Stimulated activated CD4-positive, alpha-beta T cell treated with anti-CD3 and anti-CD28 coated beads, TNF-alpha, amount 100 ng/mL, for 1 hour (primary cell): Measurements from ENCODE around the gene FOXO1.

Experiments used
- DNase-seq, 3 donors: peaks; one replicate each; pipeline ENCODE4 v3.0.0-alpha.2; 2020; ENCODE audit warnings: low read depth in 3 of 3, low spot score in 1 of 3

The FOXO1 gene

GRCh38 chr13:40582531-40582930 lies 83.9 kb downstream of the FOXO1 start:
- no peak for DNase-seq

DNA sequence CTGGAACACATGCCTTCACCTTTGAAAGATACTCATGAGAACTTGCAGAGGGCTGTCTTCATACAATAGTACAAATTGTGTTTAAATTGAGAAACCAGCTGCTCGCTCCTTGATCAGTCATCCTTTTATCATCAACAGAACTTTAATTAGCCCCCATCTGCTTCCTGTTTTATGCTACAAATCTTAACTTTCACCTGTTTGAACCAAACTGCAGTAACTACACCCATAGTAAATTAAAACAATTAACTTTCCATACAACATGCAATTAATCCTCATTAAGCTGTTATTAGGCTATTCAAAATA lies 85.2 kb downstream of the FOXO1 start:
- DNase-seq, result no peak

- DNase-seq, result no peak
Observed at GRCh38 chr13:40580566-40581276, 85.7 kb downstream of the FOXO1 start.

GRCh38 chr13:40579535-40579934 lies 86.9 kb downstream of the FOXO1 start:
- no peak for DNase-seq

DNA sequence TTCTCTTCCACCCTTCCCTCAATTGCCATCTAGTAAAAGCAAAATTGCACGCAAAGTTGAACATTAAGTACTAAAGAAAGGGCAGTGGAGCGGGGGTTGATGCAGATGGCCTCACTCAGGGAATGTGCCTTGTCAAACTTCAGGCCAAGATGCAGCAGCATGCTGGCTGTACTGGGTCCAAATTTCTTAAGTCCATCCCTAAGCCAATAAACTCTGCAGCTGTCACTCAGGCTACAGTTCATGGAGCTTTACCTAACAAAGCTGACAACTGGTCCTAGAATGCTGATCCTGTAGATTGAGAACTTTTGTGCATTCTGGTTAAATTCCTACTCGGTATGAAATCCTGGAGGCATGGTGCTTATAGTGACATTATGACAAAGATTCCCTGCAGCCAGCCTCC lies 88.4 kb downstream of the FOXO1 start:
- no peak for DNase-seq

- no peak for DNase-seq
Observed at GRCh38 chr13:40576369-40576768, 90.1 kb downstream of the FOXO1 start.

DNA sequence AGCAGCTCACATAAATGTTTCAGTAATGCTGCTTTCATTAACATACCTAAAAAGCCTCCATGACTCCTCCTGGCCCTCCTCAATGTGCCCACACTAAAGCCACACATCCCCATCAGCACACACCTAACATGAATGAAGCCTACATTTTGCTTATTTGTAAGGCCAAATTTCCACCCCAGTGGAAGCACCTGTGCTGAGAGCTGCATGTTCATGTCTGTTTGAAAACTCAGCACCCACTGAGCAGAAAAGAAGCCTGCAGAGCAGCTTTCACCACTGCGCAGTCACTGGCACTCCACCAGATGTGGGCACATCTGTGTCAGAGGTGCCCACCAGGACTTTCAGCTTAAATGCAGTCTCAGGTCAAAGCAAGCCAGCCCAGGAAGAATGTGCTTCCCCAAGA lies 93.5 kb downstream of the FOXO1 start:
- DNase-seq, result no peak

GRCh38 chr13:40571338-40571963 lies 95.0 kb downstream of the FOXO1 start:
- no peak for DNase-seq

DNA sequence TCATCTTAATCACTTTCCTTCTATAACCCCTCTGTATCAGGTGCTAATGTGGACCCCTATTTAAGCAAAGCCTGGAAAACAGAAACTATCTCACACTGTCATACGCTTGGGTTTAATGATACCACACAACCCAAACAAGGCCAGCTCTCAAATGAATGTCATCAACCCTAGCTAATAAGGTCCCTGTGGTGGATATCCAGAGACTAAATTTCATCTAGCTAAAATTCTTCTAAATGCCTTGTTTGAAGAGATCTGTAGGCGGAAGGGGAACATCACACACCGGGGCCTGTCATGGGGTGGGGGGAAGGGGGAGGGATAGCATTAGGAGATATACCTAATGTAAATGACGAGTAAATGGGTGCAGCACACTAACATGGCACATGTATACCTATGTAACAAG lies 95.5 kb downstream of the FOXO1 start:
- DNase-seq, result no peak

DNA sequence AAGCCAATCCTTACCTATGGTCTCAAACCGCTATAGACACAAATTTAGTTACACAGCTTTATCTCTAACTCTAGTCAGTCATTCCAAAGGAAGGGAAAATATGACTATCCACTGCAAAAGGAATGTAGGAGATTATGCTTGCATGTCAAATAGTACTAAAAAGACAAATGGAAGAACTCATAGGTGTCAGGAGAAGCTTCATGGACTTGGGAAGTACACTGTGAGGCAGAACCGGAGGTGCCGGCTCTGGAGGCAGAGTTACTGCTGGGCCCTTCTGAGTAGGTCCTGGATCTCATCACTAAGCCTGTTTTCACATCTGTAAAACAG lies 97.5 kb downstream of the FOXO1 start:
- DNase-seq, result no peak

- no peak for DNase-seq
Observed at GRCh38 chr13:40568246-40569023, 98.0 kb downstream of the FOXO1 start.

- DNase-seq, result no peak
Observed at GRCh38 chr13:40566811-40567210, 99.6 kb downstream of the FOXO1 start.

GRCh38 chr13:40565282-40566148 lies 100.9 kb downstream of the FOXO1 start:
- no peak for DNase-seq

GRCh38 chr13:40564342-40565001 lies 102.0 kb downstream of the FOXO1 start:
- no peak for DNase-seq

DNA sequence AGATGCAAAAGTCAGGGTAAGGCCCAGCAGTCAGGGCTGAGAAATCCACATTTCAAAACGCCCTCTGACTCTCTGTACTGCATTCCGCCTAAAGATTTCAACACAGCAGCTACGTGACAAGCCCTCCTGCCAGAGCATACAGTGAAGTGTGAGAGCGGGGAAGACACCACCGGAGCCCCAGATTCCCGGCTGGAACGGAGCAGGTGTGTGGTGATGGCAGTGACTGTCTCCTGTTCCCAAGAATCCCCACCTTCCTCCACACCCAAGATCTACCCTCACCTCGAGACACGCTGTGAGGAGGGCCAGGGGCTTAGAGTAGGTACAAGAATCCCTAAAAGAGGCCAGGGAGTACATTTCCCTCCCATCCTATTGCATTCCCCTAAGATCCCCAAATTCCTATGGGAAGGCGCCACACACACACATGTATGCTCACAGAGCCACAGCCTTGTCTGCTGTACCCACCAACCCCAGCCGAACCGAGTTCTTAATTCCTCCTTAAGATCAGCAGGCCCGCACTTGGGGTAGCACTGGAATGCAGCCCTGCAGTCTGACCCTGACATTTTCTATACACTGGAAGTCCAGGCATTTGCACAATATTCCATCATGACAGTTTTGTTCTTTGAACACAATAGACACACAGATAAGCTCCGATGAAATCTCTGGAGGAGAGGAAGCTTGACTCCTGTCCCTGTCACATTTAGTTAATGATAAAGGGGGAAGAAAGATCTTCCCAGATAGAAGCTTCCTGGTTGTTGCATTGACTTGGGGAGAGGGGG lies 102.9 kb downstream of the FOXO1 start:
- DNase-seq, result no peak

GRCh38 chr13:40562975-40563349 lies 103.5 kb downstream of the FOXO1 start:
- no peak for DNase-seq

GRCh38 chr13:40559915-40560314 lies 106.5 kb downstream of the FOXO1 start:
- DNase-seq, result no peak

GRCh38 chr13:40558656-40559055 lies 107.8 kb downstream of the FOXO1 start:
- DNase-seq, result no peak

DNA sequence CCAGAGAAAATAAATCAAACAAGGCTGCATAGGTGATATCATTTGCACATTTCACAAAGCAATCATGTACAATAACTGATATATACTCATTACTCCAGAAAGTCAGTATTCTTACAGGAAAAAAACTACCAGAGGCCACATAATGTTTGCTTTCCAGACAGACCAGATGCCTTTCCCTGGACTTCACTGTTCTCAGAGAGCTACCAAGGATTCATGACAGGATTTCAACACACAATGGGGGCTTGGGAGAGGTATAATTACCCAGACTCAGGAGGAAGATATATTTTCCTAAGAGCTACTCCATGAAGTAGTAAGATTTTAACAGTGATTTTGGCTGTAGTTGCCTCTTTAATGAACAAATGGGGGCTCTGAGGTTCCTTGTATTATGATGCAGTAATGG lies 110.0 kb downstream of the FOXO1 start:
- no peak for DNase-seq

- DNase-seq, result no peak
Observed at GRCh38 chr13:40553356-40553755, 113.1 kb downstream of the FOXO1 start.
